Left lung (tissue), 10 donors: ENCODE results near the gene TFDP1. TPM values are rescaled to one million over a fixed set of nuclear protein-coding genes. Genes with fewer than 3 reads are reported as not detected.
A peak's percentile ranks its signal among the peaks of the same experiment; 100 is the strongest.

Experiments used
- ATAC-seq: fragments of 200-7000 bp; cut with Tn5 transposase; one replicate; pipeline ENCODE4 v1.9.1; 2020; ENCODE audit warnings: moderate library complexity
- DNase-seq, 4 donors: peaks; one replicate each; pipeline ENCODE4 v3.0.0-alpha.2; 2013 to 2020
- H3K27ac ChIP-seq, 2 donors: fragments of 200-600 bp; sonication (generic) in 1 of 2; one replicate each; pipeline versions ENCODE4 v1.5.0 to v1.8.0; 2020 to 2021
- H3K27me3 ChIP-seq, 2 donors: fragments of 200-600 bp; sonication (generic) in 1 of 2; one replicate each; pipeline versions ENCODE4 v1.5.0 to v1.8.0; 2020 to 2021
- H3K36me3 ChIP-seq, 2 donors: fragments of 200-600 bp; sonication (generic) in 1 of 2; one replicate each; pipeline versions ENCODE4 v1.5.0 to v1.8.0; 2020 to 2021
- H3K4me1 ChIP-seq, 2 donors: fragments of 200-600 bp; one replicate each; pipeline ENCODE4 v1.8.0; 2021
- H3K4me3 ChIP-seq, 2 donors: fragments of 200-600 bp; sonication (generic) in 1 of 2; one replicate each; pipeline versions ENCODE4 v1.5.0 to v1.8.0; 2020 to 2021; ENCODE audit warnings: mild to moderate bottlenecking in 1 of 2
- H3K9me3 ChIP-seq, 2 donors: fragments of 200-600 bp; sonication (generic) in 1 of 2; one replicate each; pipeline versions ENCODE4 v1.5.0 to v1.8.0; 2020 to 2021
- intact Hi-C, 2 donors: fragments of 100-400 bp; cut with DNase I; formaldehyde crosslinking; loops; one replicate each; pipeline versions ENCODE4 v1.11.2 to v1.14.2; 2022
- polyA plus RNA-seq, 6 donors: library from polyadenylated mRNA; unstranded; fragments of 120-200 nt; gene quantifications; one replicate each; pipeline ENCODE4 v1.2.1, GENCODE V29; 2013; ENCODE audit not compliant: insufficient read length in 6 of 6
- total RNA-seq, 2 donors: library from RNA; stranded (reverse); fragmentation: NEBNext Ultra II Directional; extraction: Animal tissue kit (Norgen Biotek cat#: 25700); gene quantifications; one replicate each; pipeline ENCODE4 v1.2.1, GENCODE V29; 2021
- TF ChIP-seq, protein P1 (sequence below), 2 donors: fragments of 200-600 bp; sonication (generic) in 1 of 2; IDR thresholded peaks; one replicate each; pipeline versions ENCODE4 v1.5.0 to v1.8.0; 2021; ENCODE audit warnings: antibody characterized with exemption in 2 of 2
- donor health status: DM: no; HTN: yes; CAD: no.
- donor health status: DM: no; HTN: no; CAD: no.

The TFDP1 gene
- total and polyA plus RNA-seq, 8 donors = 48.8 to 99.5 (median 81.7) TPM

DNA sequence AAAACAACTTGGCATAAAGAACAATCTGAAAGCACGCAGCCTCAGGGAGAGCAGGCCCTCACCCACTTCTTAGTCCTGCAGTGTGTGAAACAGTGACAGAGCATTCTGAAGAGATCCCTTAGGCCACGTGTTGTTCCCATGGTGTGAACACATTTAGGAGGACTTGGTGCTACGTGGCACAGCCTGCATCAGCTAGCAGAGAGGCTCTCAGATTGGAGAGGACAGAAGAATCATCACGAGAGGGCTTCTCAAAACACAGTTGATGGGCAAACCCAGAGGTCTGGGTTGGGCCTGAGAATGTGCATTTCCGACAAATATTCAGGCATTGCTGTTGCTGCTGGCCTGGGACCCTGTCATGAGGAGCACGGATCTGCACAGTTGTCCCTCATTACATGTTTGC is 26.1 kb upstream of the TFDP1 start:
- intact Hi-C loops = no loop called here
- ATAC-seq = no peak
- TF ChIP-seq, protein P1, sequence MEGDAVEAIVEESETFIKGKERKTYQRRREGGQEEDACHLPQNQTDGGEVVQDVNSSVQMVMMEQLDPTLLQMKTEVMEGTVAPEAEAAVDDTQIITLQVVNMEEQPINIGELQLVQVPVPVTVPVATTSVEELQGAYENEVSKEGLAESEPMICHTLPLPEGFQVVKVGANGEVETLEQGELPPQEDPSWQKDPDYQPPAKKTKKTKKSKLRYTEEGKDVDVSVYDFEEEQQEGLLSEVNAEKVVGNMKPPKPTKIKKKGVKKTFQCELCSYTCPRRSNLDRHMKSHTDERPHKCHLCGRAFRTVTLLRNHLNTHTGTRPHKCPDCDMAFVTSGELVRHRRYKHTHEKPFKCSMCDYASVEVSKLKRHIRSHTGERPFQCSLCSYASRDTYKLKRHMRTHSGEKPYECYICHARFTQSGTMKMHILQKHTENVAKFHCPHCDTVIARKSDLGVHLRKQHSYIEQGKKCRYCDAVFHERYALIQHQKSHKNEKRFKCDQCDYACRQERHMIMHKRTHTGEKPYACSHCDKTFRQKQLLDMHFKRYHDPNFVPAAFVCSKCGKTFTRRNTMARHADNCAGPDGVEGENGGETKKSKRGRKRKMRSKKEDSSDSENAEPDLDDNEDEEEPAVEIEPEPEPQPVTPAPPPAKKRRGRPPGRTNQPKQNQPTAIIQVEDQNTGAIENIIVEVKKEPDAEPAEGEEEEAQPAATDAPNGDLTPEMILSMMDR (IDR thresholded peaks at IDR 0.05) = no peak

DNA sequence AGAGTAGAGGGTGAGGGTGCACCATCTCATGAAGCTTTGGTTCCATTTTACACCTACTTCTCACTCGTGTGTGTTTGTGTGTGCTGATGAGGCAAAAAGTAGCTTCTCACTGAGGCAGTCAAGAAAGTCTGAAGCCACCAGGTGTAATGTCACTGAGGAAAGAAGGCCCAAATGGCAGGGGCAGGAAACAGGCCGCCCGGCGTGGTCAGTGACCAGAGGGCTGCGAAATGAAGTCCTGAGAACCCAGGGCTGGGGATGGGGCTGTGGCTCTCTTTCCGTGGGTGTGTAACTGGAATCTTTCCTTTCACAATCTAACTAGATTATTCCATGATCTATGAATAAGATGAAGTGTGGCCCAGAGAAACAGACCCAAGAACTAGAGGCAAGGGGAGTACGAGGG is 25.5 kb upstream of the TFDP1 start:
- H3K27ac ChIP-seq = no peak overlapping the region
- H3K4me3 ChIP-seq = no peak overlapping the region
- ATAC-seq = no peak
- no peaks in the 10 kb centered on the region for H3K27me3 ChIP-seq
- intact Hi-C loops = no loop called here
- TF ChIP-seq, protein P1 (IDR thresholded peaks at IDR 0.05) = no peak
- no peaks in the 10 kb centered on the region for H3K4me1 ChIP-seq
- peaks cover 0 to 9% of the 10 kb centered on the region in 2 donors for H3K36me3 ChIP-seq
- H3K9me3 ChIP-seq = no peaks in the 10 kb centered on the region
- peak in 1 of 4 donors; percentile 41 for DNase-seq

More for the DNA sequence above, 26.1 kb upstream of the TFDP1 start:
- DNase-seq = peak in 1 of 4 donors; percentile 2
- H3K27ac ChIP-seq = no peak overlapping the region
- H3K4me3 ChIP-seq = no peak overlapping the region
- no peaks in the 10 kb centered on the region for H3K27me3 ChIP-seq
- H3K36me3 ChIP-seq = peaks cover 0 to 15% of the 10 kb centered on the region in 2 donors
- H3K4me1 ChIP-seq = no peaks in the 10 kb centered on the region
- no peaks in the 10 kb centered on the region for H3K9me3 ChIP-seq

- Histone ChIP-seq H3K36me3 (no peaks in the 10 kb centered on the region), H3K4me3 (no peak overlapping the region), H3K27ac (no peak overlapping the region), H3K9me3 (no peaks in the 10 kb centered on the region), H3K27me3 (no peaks in the 10 kb centered on the region), H3K4me1 (no peaks in the 10 kb centered on the region)
- ATAC-seq (no peak), DNase-seq (peak in 1 of 4 donors; percentile 41)
- intact Hi-C loops = no loop called here
- TF ChIP-seq, protein P1 (IDR thresholded peaks at IDR 0.05) = no peak
Measured at GRCh38 chr13:113559901-113560644, 24.5 kb upstream of the TFDP1 start.

- intact Hi-C loops = no loop called here
- Histone ChIP-seq H3K4me3 (no peak overlapping the region), H3K27me3 (peaks cover 0 to under 1% of the 10 kb centered on the region in 2 donors), H3K9me3 (no peaks in the 10 kb centered on the region), H3K27ac (no peak overlapping the region), H3K4me1 (no peaks in the 10 kb centered on the region), H3K36me3 (no peaks in the 10 kb centered on the region)
- peak in 1 of 4 donors; percentile 59 for DNase-seq
- TF ChIP-seq, protein P1 (IDR thresholded peaks at IDR 0.05) = no peak
- no peak for ATAC-seq
Measured at GRCh38 chr13:113560645-113561416, 23.7 kb upstream of the TFDP1 start.

DNA sequence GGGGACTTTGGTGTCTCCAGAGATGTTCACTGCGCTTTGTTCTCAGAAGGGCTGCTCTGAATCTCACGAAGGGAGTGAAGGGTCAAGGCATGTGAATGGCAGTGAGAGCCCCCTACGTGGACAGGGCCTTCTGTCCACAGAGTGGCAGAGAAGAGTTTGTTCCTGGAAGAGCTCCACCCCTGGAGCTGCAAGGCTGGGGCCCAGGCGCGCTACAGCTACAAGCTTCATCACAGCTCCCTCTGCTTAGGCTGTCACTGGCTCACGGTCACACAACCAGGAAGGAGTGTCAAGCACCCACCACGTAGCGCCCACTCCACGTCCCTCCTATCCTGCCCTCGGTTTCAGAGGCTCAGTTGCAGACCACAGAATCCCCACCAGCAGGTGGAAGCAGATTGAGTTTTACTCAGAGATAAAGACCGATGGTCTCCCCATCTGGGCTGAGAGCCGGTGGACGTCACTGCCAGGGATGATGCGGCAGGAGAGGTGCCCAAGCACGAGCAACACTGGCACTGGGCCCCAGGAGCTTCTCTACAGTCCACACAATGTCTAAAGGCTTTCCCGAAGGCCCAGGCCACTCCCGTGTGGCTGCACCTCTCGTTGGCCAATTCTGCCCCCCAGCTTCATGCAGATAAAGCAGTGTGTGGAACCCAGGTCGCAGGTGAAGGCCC is 23.0 kb upstream of the TFDP1 start:
- ATAC-seq = no peak
- no peak overlapping the region for H3K4me3 ChIP-seq
- TF ChIP-seq, protein P1 (IDR thresholded peaks at IDR 0.05) = no peak
- peak in 1 of 4 donors; percentile 44 for DNase-seq
- intact Hi-C loops = no loop called here
- no peak overlapping the region for H3K27ac ChIP-seq
- H3K4me1 ChIP-seq = no peaks in the 10 kb centered on the region
- no peaks in the 10 kb centered on the region for H3K36me3 ChIP-seq
- H3K9me3 ChIP-seq = no peaks in the 10 kb centered on the region
- peaks cover 0 to 6% of the 10 kb centered on the region in 2 donors for H3K27me3 ChIP-seq
